ENCODE data around the gene EMILIN3.

- TF ChIP-seq POLR2AphosphoS5 (IDR thresholded peaks at IDR 0.05; ENCODE audit: low read depth, low read length) (no peak), POLR2A (IDR thresholded peaks at IDR 0.05; ENCODE audit: low read depth, low read length) (no peak)
Measured at GRCh38 chr20:41366546-41367392, at the start of gene EMILIN3.
